HG03460 (cell line): ENCODE data around the gene PRSS3.
"Not testable (repeated sequence)": the region's sequence is repeated elsewhere in the genome, so short reads cannot be mapped to it uniquely, and the experiment has no call there.

Source experiments
- ATAC-seq: cut with Tn5 transposase; IDR thresholded peaks from one replicate; pipeline ENCODE4 v1.9.1; 2021; ENCODE audit not compliant: unreplicated experiment

The PRSS3 gene

DNA sequence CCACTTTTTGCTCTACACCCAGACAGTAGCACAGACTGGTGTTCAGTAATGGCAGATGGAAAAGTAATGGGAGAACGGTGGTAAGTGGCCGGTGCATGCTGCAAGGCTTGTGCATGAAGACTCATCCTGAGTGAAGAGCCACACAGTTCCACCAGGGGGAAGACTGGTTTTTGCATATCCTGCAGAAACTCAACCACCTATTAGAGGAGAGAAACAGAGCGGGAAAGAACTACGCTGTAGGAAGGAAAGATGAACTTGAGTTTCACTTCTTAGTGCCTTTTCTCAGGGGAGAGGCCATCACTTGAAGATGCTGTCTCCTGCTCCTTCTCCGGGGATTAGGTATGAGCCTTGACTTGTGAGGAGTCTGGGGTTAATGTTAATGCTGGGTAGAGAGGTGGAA, 9.4 kb upstream of the PRSS3 start:
- no peak for ATAC-seq

GRCh38 chr9:33786681-33787080, 8.7 kb upstream of the PRSS3 start:
- ATAC-seq: no peak

GRCh38 chr9:33787839-33788238, 7.5 kb upstream of the PRSS3 start:
- ATAC-seq: no peak

GRCh38 chr9:33789429-33789828, 5.9 kb upstream of the PRSS3 start:
- not testable (repeated sequence) for ATAC-seq

- no peak for ATAC-seq
Measured at GRCh38 chr9:33791117-33791516, 4.2 kb upstream of the PRSS3 start.

- ATAC-seq: not testable (repeated sequence)
Measured at GRCh38 chr9:33793496-33793895, 1.9 kb upstream of the PRSS3 start.

DNA sequence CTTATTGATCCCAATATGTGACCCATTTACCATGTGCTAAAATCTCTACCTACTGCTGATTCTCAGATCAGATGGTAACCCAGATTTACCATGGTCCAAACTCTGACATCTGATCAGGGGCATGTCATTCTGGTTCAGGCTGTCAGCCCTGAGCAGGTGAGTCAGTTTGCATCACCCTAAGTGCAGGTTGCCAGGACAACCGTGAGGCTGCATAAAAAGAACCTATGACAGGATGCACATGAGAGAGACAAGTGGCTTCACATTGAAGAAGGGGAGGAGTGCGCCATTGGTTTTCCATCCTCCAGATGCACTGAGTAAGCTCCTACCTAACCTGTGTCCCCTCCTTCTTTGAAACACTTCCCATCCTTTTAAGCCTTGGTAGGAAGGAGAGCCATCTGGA, 801 bp upstream of the PRSS3 start:
- ATAC-seq: no peak

DNA sequence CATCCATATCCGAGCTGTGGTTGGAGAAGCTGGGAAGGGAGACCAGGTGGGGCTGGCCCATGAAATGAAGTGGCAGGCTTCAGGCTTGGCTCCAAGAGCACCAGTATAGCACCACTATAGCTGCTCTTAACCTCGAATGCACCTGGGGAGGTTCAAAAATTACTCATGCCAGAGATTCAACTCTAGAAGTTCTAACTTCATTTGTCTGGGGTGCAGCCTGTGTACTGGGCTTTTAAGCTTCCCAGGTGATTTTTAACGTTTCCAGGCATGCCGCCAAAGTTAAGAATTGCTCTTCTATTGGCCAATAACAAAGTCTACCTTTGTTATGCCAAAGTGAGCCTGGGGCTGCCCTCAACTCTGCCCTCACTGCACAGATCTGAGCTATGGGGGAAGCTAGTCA, 458 bp downstream of the PRSS3 start:
- ATAC-seq: no peak

DNA sequence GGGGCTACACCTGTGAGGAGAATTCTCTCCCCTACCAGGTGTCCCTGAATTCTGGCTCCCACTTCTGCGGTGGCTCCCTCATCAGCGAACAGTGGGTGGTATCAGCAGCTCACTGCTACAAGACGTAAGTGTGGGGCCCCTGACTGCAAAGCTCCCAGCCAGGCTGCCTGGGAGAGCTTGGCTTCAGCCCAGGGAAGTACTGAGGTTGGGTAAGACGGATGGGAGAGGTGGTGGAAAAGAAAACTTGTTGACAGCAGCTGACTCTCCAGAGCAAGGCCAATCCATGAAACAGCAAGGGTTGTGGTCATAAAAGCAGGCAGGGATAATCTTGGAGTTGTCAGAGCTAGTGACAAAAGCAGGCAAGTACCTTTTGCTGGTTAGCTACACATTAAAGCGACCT, 1.3 kb downstream of the PRSS3 start:
- not testable (repeated sequence) for ATAC-seq

DNA sequence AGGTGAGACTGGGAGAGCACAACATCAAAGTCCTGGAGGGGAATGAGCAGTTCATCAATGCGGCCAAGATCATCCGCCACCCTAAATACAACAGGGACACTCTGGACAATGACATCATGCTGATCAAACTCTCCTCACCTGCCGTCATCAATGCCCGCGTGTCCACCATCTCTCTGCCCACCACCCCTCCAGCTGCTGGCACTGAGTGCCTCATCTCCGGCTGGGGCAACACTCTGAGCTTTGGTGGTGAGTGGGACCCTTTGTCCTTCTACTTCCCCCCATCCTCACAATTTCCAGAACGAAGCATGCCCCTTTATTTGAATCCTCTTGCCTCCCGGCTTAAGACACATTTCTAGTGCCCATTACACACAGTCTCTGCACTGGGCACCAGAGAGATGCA, 2.5 kb downstream of the PRSS3 start:
- ATAC-seq: no peak

DNA sequence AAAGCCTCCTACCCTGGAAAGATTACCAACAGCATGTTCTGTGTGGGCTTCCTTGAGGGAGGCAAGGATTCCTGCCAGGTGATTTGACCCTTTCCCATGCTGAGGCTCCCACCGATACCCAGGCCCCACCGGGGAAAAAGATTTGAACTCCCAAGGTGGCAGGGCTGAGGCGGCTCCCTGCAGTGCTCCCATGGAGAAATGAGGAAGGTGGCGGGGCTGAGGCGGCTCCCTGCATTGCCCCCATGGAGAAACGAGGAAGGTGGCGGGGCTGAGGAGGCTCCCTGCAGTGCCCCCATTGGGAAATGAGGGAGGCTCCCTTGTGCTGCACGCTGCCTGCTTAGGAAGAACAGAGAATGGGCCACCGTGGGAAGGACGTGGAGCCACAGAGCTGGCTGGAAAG, 3.2 kb downstream of the PRSS3 start:
- no peak for ATAC-seq

- ATAC-seq: no peak
Measured at GRCh38 chr9:33799928-33800704, 4.8 kb downstream of the PRSS3 start.

- ATAC-seq: no peak
Measured at GRCh38 chr9:33800886-33801285, 5.5 kb downstream of the PRSS3 start.

- not testable (repeated sequence) for ATAC-seq
Measured at GRCh38 chr9:33801943-33802500, 6.7 kb downstream of the PRSS3 start.

- not testable (repeated sequence) for ATAC-seq
Measured at GRCh38 chr9:33804196-33804595, 8.8 kb downstream of the PRSS3 start.

GRCh38 chr9:33807156-33807555, 11.8 kb downstream of the PRSS3 start:
- ATAC-seq: not testable (repeated sequence)

- ATAC-seq: peak; percentile 41
Measured at GRCh38 chr9:33808979-33809322, 13.6 kb downstream of the PRSS3 start.

- no peak for ATAC-seq
Measured at GRCh38 chr9:33809506-33809905, 14.1 kb downstream of the PRSS3 start.

DNA sequence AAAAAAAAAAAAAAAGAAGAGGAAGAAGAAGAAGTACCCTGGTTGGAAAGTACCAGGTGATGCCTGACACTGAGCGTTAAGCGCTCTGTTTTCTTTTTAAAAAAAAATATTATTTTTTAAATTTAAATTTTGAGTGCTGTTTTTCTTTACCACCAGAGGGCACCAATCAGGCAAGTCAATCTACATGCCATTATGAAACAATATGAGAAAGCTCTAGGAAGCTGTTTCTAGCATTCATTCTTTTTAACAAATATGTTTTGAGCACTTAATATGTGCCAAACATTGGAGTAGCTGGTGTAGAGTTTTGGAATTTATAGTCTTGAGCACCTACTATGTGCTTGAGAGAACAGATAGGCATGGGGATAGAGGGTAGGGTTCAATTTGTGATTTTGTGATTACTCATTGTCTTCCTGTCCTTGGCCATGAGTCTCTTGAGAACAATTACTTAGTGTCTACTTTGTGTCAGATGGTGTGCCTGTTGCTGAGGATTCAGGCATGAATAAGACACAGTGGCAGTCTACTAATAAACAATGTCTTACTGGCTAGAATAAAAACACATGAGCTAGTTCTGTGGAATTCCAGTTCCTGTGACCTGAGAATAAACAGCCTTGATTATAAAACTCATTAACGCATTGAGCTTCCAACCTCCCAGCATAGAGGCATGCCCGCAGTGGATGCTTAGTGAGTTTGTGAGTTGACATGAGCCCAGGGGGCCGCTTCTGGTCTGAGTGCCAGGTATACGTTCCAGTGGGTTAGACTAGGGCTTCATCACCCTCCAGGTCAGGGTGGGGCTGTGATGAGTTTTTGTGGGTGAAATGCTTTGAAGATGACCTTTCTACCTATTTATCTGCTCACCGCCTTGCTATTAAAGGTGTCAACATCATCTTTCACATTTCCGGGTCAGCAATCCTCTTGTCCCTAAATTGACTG, 18.6 kb downstream of the PRSS3 start:
- no peak for ATAC-seq

DNA sequence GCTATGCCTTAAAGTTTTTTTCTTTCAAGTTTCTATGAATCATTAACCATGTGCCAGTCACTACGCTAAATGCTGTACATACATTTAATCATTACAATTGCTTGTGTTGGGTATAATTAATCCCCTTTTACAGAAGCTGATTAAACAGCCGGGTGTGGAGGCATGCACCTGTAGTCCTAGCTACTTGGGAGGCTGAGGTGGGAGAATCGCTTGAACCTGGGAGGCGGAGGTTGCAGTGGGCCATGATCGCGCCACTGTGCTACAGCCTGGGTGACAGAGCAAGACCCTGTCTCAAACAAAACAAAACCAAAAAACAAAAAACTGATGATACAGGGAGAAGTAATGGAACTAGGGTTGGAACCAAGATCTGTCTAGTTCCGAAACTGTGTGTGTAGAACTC, 20.4 kb downstream of the PRSS3 start:
- ATAC-seq: no peak

DNA sequence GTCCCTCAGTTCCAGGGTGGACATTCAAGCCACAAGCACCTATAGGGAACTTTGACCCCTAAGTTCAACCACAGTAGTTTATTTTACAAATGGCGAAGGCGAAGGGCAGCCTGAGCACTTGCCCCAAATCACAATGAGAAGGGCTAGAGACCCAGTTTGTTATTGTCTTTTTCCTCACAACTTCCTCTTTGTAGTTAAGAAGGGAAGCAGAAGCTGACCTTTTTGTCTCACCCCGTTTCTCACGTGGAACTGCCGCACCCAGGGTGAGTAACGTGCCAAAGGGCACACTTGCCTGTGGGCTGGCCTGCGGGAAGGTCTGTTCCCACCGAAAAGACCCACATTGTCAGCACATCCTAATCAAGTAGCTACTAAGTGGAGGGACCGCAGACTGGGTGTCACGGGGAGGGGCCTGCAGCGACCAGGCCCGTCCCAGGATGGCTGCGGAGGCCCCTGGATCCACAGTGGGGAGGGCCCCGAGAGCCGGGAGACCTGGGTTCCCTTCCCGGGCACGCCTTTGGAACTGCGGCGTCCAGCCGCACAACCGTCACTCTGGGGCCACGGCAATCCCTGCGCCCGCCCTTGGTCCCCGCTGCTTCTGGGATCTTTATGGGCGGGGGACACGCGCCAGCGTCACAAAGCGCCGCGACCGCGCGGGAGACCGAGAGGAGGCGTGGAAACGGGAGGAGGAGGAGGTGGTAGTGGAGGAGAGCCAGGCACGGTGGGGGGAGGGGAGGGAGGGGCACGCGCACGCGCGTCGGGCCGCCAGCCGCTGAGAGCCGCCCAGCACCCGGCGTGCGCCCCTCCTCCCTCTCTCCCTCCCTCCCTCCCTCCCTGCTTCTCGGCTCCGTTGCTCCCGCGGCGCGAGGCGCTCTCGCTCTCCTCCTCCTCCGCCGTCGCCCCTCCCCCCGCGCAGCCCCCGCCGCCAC, 21.2 kb downstream of the PRSS3 start, which contains the start of gene UBE2R2:
Gene UBE2R2 (plus strand): TSS at position 834 of the 926 bp plus-strand sequence. CDS start 598 bp downstream, outside the sequence.
- ATAC-seq: peak; percentile 49
